Spleen (tissue), 11 donors: ENCODE results near the gene PLAAT5. TPM values are rescaled to one million over a fixed set of nuclear protein-coding genes. Genes with fewer than 3 reads are reported as not detected.

Experiments used
- DNase-seq: peaks from one replicate; pipeline ENCODE4 v3.0.0-alpha.2; 2020
- H3K27ac ChIP-seq, 8 donors: fragments of 200-600 bp; sonication (generic) in 7 of 8; 1 replicate in 4 of 8; 2 replicates in 4 of 8; pipeline versions ENCODE4 v1.5.0 to v1.8.0; 2016 to 2021; ENCODE audit warnings: inconsistent platforms in 4 of 8, mild to moderate bottlenecking in 4 of 8, moderate library complexity in 1 of 8
- H3K27me3 ChIP-seq, 7 donors: fragments of 200-600 bp; sonication (generic) in 6 of 7; replicated peaks in 1 of 7; 1 replicate in 4 of 7; 2 replicates in 3 of 7; pipeline versions ENCODE4 v1.5.0 to v1.8.0; 2016 to 2021; ENCODE audit warnings: inconsistent platforms in 3 of 7, mild to moderate bottlenecking in 1 of 7
- H3K36me3 ChIP-seq, 6 donors: fragments of 200-600 bp; sonication (generic) in 5 of 6; 1 replicate in 4 of 6; 2 replicates in 2 of 6; pipeline versions ENCODE4 v1.5.0 to v1.8.0; 2016 to 2021; ENCODE audit warnings: inconsistent platforms in 2 of 6
- H3K4me1 ChIP-seq, 6 donors: fragments of 200-600 bp; sonication (generic) in 5 of 6; 1 replicate in 3 of 6; 2 replicates in 3 of 6; pipeline versions ENCODE4 v1.5.0 to v1.8.0; 2016 to 2021; ENCODE audit warnings: inconsistent platforms in 3 of 6
- H3K4me3 ChIP-seq, 8 donors: fragments of 200-600 bp; sonication (generic) in 7 of 8; 1 replicate in 4 of 8; 2 replicates in 4 of 8; pipeline versions ENCODE4 v1.5.0 to v1.8.0; 2016 to 2021; ENCODE audit warnings: inconsistent platforms in 4 of 8, mild to moderate bottlenecking in 4 of 8, moderate library complexity in 2 of 8
- H3K9me3 ChIP-seq, 8 donors: fragments of 200-600 bp; sonication (generic) in 7 of 8; 1 replicate in 4 of 8; 2 replicates in 4 of 8; pipeline versions ENCODE4 v1.5.0 to v1.8.0; 2016 to 2021; ENCODE audit warnings: inconsistent platforms in 4 of 8
- POLR2A ChIP-seq, 3 donors: fragments of 450-650 bp; IDR thresholded peaks; one replicate each; pipeline ENCODE4 v1.5.1; 2017; ENCODE audit warnings: antibody characterized with exemption in 3 of 3, mild to moderate bottlenecking in 1 of 3
- POLR2AphosphoS5 ChIP-seq, 3 donors: sonication (generic); formaldehyde crosslinking; IDR thresholded peaks; one replicate each; pipeline ENCODE4 v1.5.1; 2017; ENCODE audit warnings: antibody characterized with exemption in 3 of 3
- WGBS, 5 donors: extraction: QIAGEN DNeasy Blood & Tissue Kit in 3 of 5; methylation state at CpG; one replicate each; pipeline versions ENCODE4 v1.1.5 to v1.1.7; 2013 to 2018; 5-methylcytosine and 5-hydroxymethylcytosine counted together
- intact Hi-C: fragments of 100-400 bp; cut with DNase I; formaldehyde crosslinking; loops from one replicate; pipeline ENCODE4 v1.15.0; 2023; ENCODE audit warnings: low total_unique reads
- polyA plus RNA-seq, 3 donors: library from polyadenylated mRNA; stranded (reverse); fragments of 200-250 nt; gene quantifications; one replicate each; pipeline ENCODE4 v1.2.1, GENCODE V29; 2013
- total RNA-seq, 7 donors: library from RNA; depleted of rRNA in 3 of 7; stranded (reverse); fragments of >200 nt in 3 of 7; fragmentation: NEBNext Ultra II Directional in 4 of 7; extraction: Animal tissue kit (Norgen Biotek cat#: 25700) in 4 of 7; gene quantifications; one replicate each; pipeline versions ENCODE4 v1.1.0 to v1.2.1, GENCODE V29; 2016 to 2021
- TF ChIP-seq, protein P1 (sequence below), 11 experiments: fragments of 200-600 bp in 7 of 11; fragments of 450-650 bp in 4 of 11; sonication (generic) in 4 of 11; IDR thresholded peaks in 8 of 11; conservative IDR thresholded peaks in 3 of 11; 1 replicate in 7 of 11; 2 replicates in 4 of 11; pipeline versions ENCODE4 v1.4.0 to v1.8.0; 2016 to 2021; ENCODE audit warnings: antibody characterized with exemption in 11 of 11, inconsistent platforms in 4 of 11, mild to moderate bottlenecking in 1 of 11
- donor health status: healthy with polysubstance abuse.
- donor health status: DM: no; HTN: no; CAD: no; lungs with moderate emphysema.
- donor health status: DM: no; HTN: no; CAD: no.
- donor health status: Bipolar disorder and iron deficiency.
- donor health status: healthy.
- donor health status: DM: no; HTN: no; CAD: no.
- donor health status: DM: yes; HTN: yes; CAD: no.

PLAAT5 gene
- total and polyA plus RNA-seq, 10 donors = 0.10 to 0.54 (median 0.24) TPM; not detected in 4

DNA sequence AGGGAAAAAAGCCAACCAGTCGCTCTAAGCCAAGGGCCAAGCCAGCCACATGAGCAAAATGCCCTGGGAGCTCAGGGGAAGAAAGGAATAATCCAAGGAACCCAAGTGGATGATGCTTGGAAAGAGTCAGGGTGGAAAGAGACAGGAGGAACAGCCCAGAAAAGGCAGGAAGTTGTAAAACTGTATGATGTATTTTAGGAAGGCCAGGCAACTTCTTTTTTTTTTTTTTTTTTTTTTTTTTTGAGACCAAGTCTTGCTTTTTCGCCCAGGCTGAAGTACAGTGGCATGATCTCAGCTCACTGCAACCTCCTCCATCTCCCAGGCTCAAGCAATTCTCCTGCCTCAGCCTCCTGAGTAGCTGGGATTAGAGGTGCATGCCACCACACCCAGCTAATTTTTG is 16.5 kb upstream of the PLAAT5 start:
- Histone ChIP-seq H3K36me3 (peaks cover 0 to 31% (median 0%) of the 10 kb centered on the region in 6 donors), H3K27me3 (peaks cover 0 to 11% (median 0%) of the 10 kb centered on the region in 7 donors), H3K4me3 (no peak overlapping the region), H3K27ac (peak overlapping the region in 3 of 8 donors; percentile 15 to 79 (median 67)), H3K4me1 (peaks cover 4 to 64% (median 37%) of the 10 kb centered on the region in 6 donors), H3K9me3 (no peaks in the 10 kb centered on the region)
- 47 to 83% (median 79%) methylated on average over 2 of the region's 2 CpGs for WGBS, 5 donors
- no peak for DNase-seq
- intact Hi-C loops = no loop called here
- TF ChIP-seq, protein P1, sequence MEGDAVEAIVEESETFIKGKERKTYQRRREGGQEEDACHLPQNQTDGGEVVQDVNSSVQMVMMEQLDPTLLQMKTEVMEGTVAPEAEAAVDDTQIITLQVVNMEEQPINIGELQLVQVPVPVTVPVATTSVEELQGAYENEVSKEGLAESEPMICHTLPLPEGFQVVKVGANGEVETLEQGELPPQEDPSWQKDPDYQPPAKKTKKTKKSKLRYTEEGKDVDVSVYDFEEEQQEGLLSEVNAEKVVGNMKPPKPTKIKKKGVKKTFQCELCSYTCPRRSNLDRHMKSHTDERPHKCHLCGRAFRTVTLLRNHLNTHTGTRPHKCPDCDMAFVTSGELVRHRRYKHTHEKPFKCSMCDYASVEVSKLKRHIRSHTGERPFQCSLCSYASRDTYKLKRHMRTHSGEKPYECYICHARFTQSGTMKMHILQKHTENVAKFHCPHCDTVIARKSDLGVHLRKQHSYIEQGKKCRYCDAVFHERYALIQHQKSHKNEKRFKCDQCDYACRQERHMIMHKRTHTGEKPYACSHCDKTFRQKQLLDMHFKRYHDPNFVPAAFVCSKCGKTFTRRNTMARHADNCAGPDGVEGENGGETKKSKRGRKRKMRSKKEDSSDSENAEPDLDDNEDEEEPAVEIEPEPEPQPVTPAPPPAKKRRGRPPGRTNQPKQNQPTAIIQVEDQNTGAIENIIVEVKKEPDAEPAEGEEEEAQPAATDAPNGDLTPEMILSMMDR (IDR thresholded peaks at IDR 0.05 in 8 of 11, conservative IDR thresholded peaks at IDR 0.05 in 3 of 11) = no peak
- TF ChIP-seq POLR2A (IDR thresholded peaks at IDR 0.05) (no peak), POLR2AphosphoS5 (IDR thresholded peaks at IDR 0.05) (no peak)

DNA sequence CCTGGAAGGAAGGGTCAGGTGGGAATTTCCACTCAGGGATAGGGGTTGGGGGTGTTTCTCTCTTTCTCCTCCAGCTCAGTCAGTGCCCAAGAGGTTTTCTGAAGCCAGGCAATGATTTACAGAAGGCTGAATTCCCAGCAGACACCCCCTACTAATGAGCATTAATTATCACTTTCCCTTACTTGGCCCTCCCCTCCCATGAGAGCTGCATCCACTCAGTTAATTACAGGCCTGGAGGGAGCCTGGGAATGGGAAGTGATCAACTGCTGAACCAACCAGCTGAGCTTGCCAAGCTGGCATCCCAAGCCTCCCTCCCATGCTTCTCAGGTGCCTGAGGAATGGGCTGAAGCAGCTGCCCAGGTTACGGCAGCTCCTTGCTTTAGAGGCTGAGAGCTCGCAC is 15.9 kb upstream of the PLAAT5 start:
- H3K4me1 ChIP-seq = peaks cover 4 to 70% (median 39%) of the 10 kb centered on the region in 6 donors
- H3K27me3 ChIP-seq = peaks cover 0 to 11% (median 0%) of the 10 kb centered on the region in 7 donors
- 72 to 95% (median 90%) methylated on average over 2 of the region's 2 CpGs for WGBS, 5 donors
- H3K36me3 ChIP-seq = peaks cover 0 to 25% (median 0%) of the 10 kb centered on the region in 6 donors
- peak overlapping the region in 4 of 8 donors; percentile 15 to 79 (median 68) for H3K27ac ChIP-seq
- H3K9me3 ChIP-seq = no peaks in the 10 kb centered on the region
- TF ChIP-seq POLR2A (IDR thresholded peaks at IDR 0.05) = no peak
- TF ChIP-seq, protein P1 (IDR thresholded peaks at IDR 0.05 in 8 of 11, conservative IDR thresholded peaks at IDR 0.05 in 3 of 11) = no peak
- intact Hi-C loops = no loop called here
- DNase-seq = no peak
- H3K4me3 ChIP-seq = peak overlapping the region in 1 of 8 donors; percentile 39

DNA sequence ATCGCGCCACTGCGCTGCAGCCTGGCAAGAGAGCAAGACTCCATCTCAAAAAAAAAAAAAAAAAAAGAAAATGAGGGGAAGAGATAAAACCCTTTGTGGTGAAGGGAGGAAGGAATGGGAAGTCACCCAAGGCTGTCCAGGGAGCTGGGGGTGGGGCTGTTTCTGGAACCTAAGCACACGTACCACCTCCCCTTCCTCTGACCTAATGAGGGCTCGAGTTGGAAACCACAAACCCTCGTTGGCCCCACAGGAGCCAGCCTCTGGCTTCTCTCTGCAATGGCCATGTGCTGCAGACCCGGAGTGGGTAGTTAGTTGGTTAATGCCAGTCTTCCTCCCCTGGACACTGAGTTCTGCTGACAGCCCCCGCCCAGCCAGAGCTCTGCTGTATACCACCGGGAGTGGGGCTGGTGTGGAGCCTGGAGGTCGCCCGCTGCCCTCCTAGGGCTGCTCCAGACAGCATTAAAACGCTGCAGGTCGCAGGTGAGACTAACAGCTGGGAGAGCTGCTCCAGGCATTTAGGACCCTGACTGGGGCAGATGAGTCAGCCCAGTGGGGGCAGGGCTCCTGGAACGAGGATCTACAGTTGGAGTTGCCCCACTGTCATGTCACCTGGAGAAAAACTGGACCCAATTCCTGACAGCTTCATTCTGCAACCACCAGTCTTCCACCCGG is 15.0 kb upstream of the PLAAT5 start, which contains the start of gene LGALS12:
LGALS12 (plus strand) TSS at position 228 of the 672 bp plus-strand sequence; CDS start at position 603, 375 bp downstream.
- WGBS, 5 donors = 22 to 32% (median 29%) methylated on average over 13 to 15 of the region's 15 CpGs
- Histone ChIP-seq H3K36me3 (peaks cover 0 to 16% (median 0%) of the 10 kb centered on the region in 6 donors), H3K9me3 (peaks cover 0 to 3% (median under 1%) of the 10 kb centered on the region in 8 donors), H3K4me1 (peaks cover 4 to 71% (median 39%) of the 10 kb centered on the region in 6 donors), H3K27me3 (peaks cover 0 to 11% (median 0%) of the 10 kb centered on the region in 7 donors), H3K4me3 (peak within 1 kb of the TSS in 1 of 8 donors; percentile 39), H3K27ac (peak within 1 kb of the TSS in 6 of 8 donors; percentile 8 to 79 (median 67))
- no peak for DNase-seq
- TF ChIP-seq POLR2A (IDR thresholded peaks at IDR 0.05) = no peak
- TF ChIP-seq, protein P1 (IDR thresholded peaks at IDR 0.05 in 8 of 11, conservative IDR thresholded peaks at IDR 0.05 in 3 of 11) = no peak
- TF ChIP-seq POLR2AphosphoS5 (IDR thresholded peaks at IDR 0.05) = no peak
- intact Hi-C loops = no loop called here

DNA sequence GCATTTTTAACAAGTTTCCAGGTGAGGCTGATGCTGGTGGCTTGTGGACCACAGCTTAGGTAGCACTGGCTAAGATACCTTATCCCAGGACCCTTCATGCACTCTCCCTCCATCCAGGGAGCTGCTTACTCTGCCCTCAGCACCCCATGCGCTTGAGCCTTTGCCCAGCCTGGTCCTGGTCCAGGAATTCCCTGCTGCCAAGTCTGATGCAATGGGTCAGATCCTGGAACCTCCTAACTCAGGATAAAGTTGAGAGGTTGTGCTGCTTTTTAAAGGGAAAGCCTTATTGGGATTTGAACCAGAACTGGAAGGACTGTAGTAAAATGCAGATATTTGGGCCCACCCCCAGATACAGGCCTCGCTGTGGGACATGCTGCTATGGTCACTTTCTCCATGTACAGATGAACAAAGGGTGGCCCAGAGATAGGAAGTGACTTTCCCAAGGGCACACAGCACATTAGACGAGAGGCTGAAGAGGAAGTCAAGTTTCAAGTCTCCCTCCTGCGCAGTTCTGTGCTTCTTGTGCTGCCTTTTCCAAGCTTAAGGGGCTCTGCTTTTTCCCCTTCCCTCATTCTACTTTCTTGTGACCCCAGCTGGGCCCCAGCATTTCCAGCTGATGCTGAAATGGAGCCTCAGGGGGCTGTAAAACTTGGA is 14.1 kb upstream of the PLAAT5 start:
- Histone ChIP-seq H3K27me3 (peaks cover 0 to 11% (median 0%) of the 10 kb centered on the region in 7 donors), H3K9me3 (peaks cover 3 to 12% (median 9%) of the 10 kb centered on the region in 8 donors), H3K36me3 (peaks cover 0 to 7% (median 0%) of the 10 kb centered on the region in 6 donors), H3K4me3 (peak overlapping the region in 1 of 8 donors; percentile 14), H3K4me1 (peaks cover 4 to 71% (median 39%) of the 10 kb centered on the region in 6 donors), H3K27ac (peak overlapping the region in 6 of 8 donors; percentile 8 to 79 (median 67))
- no peak for DNase-seq
- TF ChIP-seq, protein P1 (IDR thresholded peaks at IDR 0.05 in 8 of 11, conservative IDR thresholded peaks at IDR 0.05 in 3 of 11) = no peak
- TF ChIP-seq POLR2A (IDR thresholded peaks at IDR 0.05) (no peak), POLR2AphosphoS5 (IDR thresholded peaks at IDR 0.05) (no peak)
- intact Hi-C loops = no loop called here
- 37 to 56% (median 48%) methylated on average over 4 of the region's 4 CpGs for WGBS, 5 donors
